ENCODE data around the gene TOGARAM1. TPM values are rescaled to one million over a fixed set of nuclear protein-coding genes. Genes with fewer than 3 reads are reported as not detected.

TOGARAM1 gene
- total RNA-seq, 1 experiment from 2014 or later, result 12.9 TPM

DNA sequence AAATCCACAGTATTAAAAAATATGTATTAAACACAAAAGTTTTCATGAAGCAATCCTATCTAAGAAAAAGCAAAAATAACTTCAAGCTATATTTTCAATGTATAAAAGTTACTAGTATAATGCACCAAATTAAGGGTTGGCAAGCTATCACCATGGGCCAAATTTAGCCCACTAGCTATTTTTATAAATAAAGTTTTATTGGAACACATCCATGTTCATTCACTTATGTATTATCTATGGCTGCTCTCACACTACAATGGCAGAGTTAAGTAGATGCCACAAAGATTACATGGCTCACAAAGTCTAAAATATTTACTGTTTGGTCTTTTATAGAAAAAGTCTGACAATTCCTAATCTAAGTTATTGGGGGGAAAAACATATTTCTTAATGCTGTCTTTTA, 17.9 kb upstream of the TOGARAM1 start:
- H3K4me2 ChIP-seq, result no peak overlapping the region
- intact Hi-C loops (cut with micrococcal nuclease; ENCODE audit: unreplicated experiment), result no loop called here
- H3K79me2 ChIP-seq (ENCODE audit: low read depth), result peaks cover 11% of the 10 kb centered on the region; the same call in 1 of the 2 replicates
- H3K9me2 ChIP-seq (ENCODE audit: insufficient read depth), result no peaks in the 10 kb centered on the region
- H3F3A ChIP-seq (ENCODE audit: insufficient read depth, low read depth), result no peaks in the 10 kb centered on the region
- no peak for DNase-seq
- H3K27ac ChIP-seq, result no peak overlapping the region
- peaks cover 6% of the 10 kb centered on the region; the same call in 1 of the 2 replicates for H4K20me1 ChIP-seq (ENCODE audit: insufficient read depth)
- POLR2A ChIA-PET (ENCODE audit: unreplicated experiment), result no interaction called here
- H3K27me3 ChIP-seq (ENCODE audit: insufficient read depth, low read depth), result no peaks in the 10 kb centered on the region
- no peak overlapping the region for H2AFZ ChIP-seq
- CTCF ChIA-PET, result no interaction called here
- peaks cover 18% of the 10 kb centered on the region for H3K36me3 ChIP-seq (ENCODE audit: low read depth)
- no peak overlapping the region for H3K4me3 ChIP-seq
- TF ChIP-seq EZH2 (IDR thresholded peaks at IDR 0.05; ENCODE audit: low read depth), result no peak
- no peak for TF ChIP-seq CTCF (conservative IDR thresholded peaks at IDR 0.05)
- no peaks in the 10 kb centered on the region for H3K9me3 ChIP-seq (ENCODE audit: insufficient read depth, low read depth)
- BruUV-seq (replicated peaks), result no TSS peak
- H3K4me1 ChIP-seq (replicated peaks; ENCODE audit: insufficient read depth), result no peaks in the 10 kb centered on the region

DNA sequence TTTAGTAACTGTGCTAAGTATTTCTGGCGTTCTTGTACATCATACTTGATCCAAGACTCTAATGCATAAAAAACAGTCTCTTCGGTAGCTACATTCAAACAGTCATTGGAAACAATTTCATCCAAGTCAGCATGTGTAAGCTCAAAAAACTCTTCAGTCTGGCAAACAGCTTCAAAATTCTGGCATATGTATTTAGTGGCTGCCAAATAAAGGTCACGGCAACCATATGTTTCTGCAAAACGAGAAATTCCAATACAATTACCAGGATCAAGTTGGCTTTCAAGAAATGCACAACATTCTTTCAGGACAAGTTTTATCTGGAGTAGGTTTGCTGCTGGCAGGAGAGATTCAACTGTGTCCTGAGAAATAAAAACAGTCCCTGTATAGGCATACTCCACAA, 16.7 kb upstream of the TOGARAM1 start:
- H3K4me3 ChIP-seq, result no peak overlapping the region
- no peak overlapping the region for H3K27ac ChIP-seq
- no peaks in the 10 kb centered on the region for H3K9me2 ChIP-seq (ENCODE audit: insufficient read depth)
- no peaks in the 10 kb centered on the region for H3K4me1 ChIP-seq (replicated peaks; ENCODE audit: insufficient read depth)
- intact Hi-C loops (cut with micrococcal nuclease; ENCODE audit: unreplicated experiment), result no loop called here
- ChIA-PET POLR2A (ENCODE audit: unreplicated experiment) (interaction anchor here (0.7 kb wide), 1 partner anchor 226 kb away, joined by 3 read pairs; no protein-coding TSS in a partner anchor), CTCF (no interaction called here)
- no peaks in the 10 kb centered on the region for H3K27me3 ChIP-seq (ENCODE audit: insufficient read depth, low read depth)
- no peaks in the 10 kb centered on the region for H3F3A ChIP-seq (ENCODE audit: insufficient read depth, low read depth)
- TF ChIP-seq CTCF (conservative IDR thresholded peaks at IDR 0.05), result no peak
- no peak for TF ChIP-seq EZH2 (IDR thresholded peaks at IDR 0.05; ENCODE audit: low read depth)
- DNase-seq, result no peak
- H3K4me2 ChIP-seq, result no peak overlapping the region
- H3K36me3 ChIP-seq (ENCODE audit: low read depth), result peaks cover 18% of the 10 kb centered on the region; the same call in 1 of the 2 replicates
- H2AFZ ChIP-seq, result no peak overlapping the region
- H3K79me2 ChIP-seq (ENCODE audit: low read depth), result peaks cover 17% of the 10 kb centered on the region; the same call in 1 of the 2 replicates
- BruUV-seq (replicated peaks), result no TSS peak
- H4K20me1 ChIP-seq (ENCODE audit: insufficient read depth), result peaks cover 6% of the 10 kb centered on the region; the same call in 1 of the 2 replicates
- H3K9me3 ChIP-seq (ENCODE audit: insufficient read depth, low read depth), result no peaks in the 10 kb centered on the region

- Histone ChIP-seq H3K27me3 (ENCODE audit: insufficient read depth, low read depth) (no peaks in the 10 kb centered on the region), H2AFZ (no peak overlapping the region), H4K20me1 (ENCODE audit: insufficient read depth) (peaks cover 6% of the 10 kb centered on the region; the same call in 1 of the 2 replicates), H3K9me3 (ENCODE audit: insufficient read depth, low read depth) (no peaks in the 10 kb centered on the region), H3K27ac (no peak overlapping the region), H3K79me2 (ENCODE audit: low read depth) (peaks cover 50% of the 10 kb centered on the region), H3K4me3 (no peak overlapping the region), H3K4me2 (no peak overlapping the region), H3K36me3 (ENCODE audit: low read depth) (peaks cover under 1% of the 10 kb centered on the region; the same call in 1 of the 2 replicates), H3K4me1 (replicated peaks; ENCODE audit: insufficient read depth) (no peaks in the 10 kb centered on the region), H3K9me2 (ENCODE audit: insufficient read depth) (no peaks in the 10 kb centered on the region), H3F3A (ENCODE audit: insufficient read depth, low read depth) (no peaks in the 10 kb centered on the region)
- ChIA-PET CTCF (no interaction called here), POLR2A (ENCODE audit: unreplicated experiment) (no interaction called here)
- intact Hi-C loops (cut with micrococcal nuclease; ENCODE audit: unreplicated experiment), result no loop called here
- TF ChIP-seq CTCF (conservative IDR thresholded peaks at IDR 0.05), result no peak
- TF ChIP-seq EZH2 (IDR thresholded peaks at IDR 0.05; ENCODE audit: low read depth), result no peak
- no peak for DNase-seq
- BruUV-seq (replicated peaks), result no TSS peak
These were observed 10.9 kb upstream of the TOGARAM1 start for GRCh38 chr14:44951051-44951450.

Measured in PC-9 (cell line).